Measurements from ENCODE around the gene CABYR. TPM values are rescaled to one million over a fixed set of nuclear protein-coding genes. Genes with fewer than 3 reads are reported as not detected.

CABYR gene
- total and polyA plus RNA-seq, 2 of the 8 experiments (the other 6 are each of a cell fraction or from before 2014, with no cell fraction given) = 14.5 to 18.8 TPM

- TF ChIP-seq ASH2L (IDR thresholded peaks at IDR 0.05; ENCODE audit: low read length) (no peak), JUN (IDR thresholded peaks at IDR 0.05; ENCODE audit: low read depth, low read length) (no peak), EP300 (IDR thresholded peaks at IDR 0.05; ENCODE audit: borderline replicate concordance in 1 of 2, low read depth in 2 of 2, low read length in 2 of 2) (no peak), RFX5 (IDR thresholded peaks at IDR 0.05; ENCODE audit: borderline replicate concordance, low read depth, low read length) (no peak)
Measured at GRCh38 chr18:24153397-24153796, 14.5 kb downstream of the CABYR start (continued).

All from H1 (cell line).